Neural progenitor cell (in vitro differentiated cells): ENCODE measurements around the gene C3orf22. TPM values are rescaled to one million over a fixed set of nuclear protein-coding genes. Genes with fewer than 3 reads are reported as not detected.

Experiments used
- DNase-seq: peaks from one replicate; pipeline ENCODE4 v3.0.0-alpha.2; 2016; ENCODE audit warnings: low spot score
- H2AFZ ChIP-seq: fragments of 200-600 bp; sonication (generic); replicated peaks from 2 replicates; pipeline ENCODE4 v1.6.1; 2016; ENCODE audit warnings: antibody characterized with exemption
- H3F3A ChIP-seq: fragments of 200-600 bp; sonication (generic); 2 replicates; pipeline ENCODE4 v1.6.1; 2016; ENCODE audit warnings: antibody characterized with exemption, low read depth
- H3K27ac ChIP-seq: fragments of 200-600 bp; sonication (generic); 2 replicates; pipeline ENCODE4 v1.5.1; 2016; ENCODE audit warnings: mild to moderate bottlenecking
- H3K27me3 ChIP-seq: fragments of 200-600 bp; sonication (generic); 2 replicates; pipeline ENCODE4 v1.6.1; 2016; ENCODE audit warnings: mild to moderate bottlenecking, moderate library complexity
- H3K36me3 ChIP-seq: fragments of 200-600 bp; sonication (generic); 2 replicates; pipeline ENCODE4 v1.5.1; 2016
- H3K4me1 ChIP-seq: fragments of 200-600 bp; sonication (generic); 2 replicates; pipeline ENCODE4 v1.6.1; 2016; ENCODE audit warnings: mixed run types
- H3K4me2 ChIP-seq: fragments of 200-600 bp; sonication (generic); 2 replicates; pipeline ENCODE4 v1.6.1; 2016
- H3K4me3 ChIP-seq: fragments of 200-600 bp; sonication (generic); 2 replicates; pipeline ENCODE4 v1.5.1; 2016
- H3K79me2 ChIP-seq: fragments of 200-600 bp; sonication (generic); 2 replicates; pipeline ENCODE4 v1.6.1; 2016; ENCODE audit warnings: low read depth
- H3K9ac ChIP-seq: fragments of 200-600 bp; sonication (generic); 2 replicates; pipeline ENCODE4 v1.6.1; 2016
- H3K9me3 ChIP-seq: fragments of 200-600 bp; sonication (generic); 2 replicates; pipeline ENCODE4 v1.5.1; 2016; ENCODE audit warnings: low read depth
- H4K20me1 ChIP-seq: fragments of 200-600 bp; sonication (generic); 2 replicates; pipeline ENCODE4 v1.6.1; 2016; ENCODE audit warnings: low read depth
- H3K27ac Mint-ChIP-seq: 3 replicates; pipeline ENCODE4 v1.8.0; 2021; ENCODE audit warnings: mixed read lengths
- H3K27me3 Mint-ChIP-seq: 2 replicates; pipeline ENCODE4 v1.8.0; 2022; ENCODE audit warnings: low read depth, mild to moderate bottlenecking, inconsistent platforms, moderate library complexity, mixed read lengths; ENCODE audit not compliant: insufficient read depth
- H3K36me3 Mint-ChIP-seq: 3 replicates; pipeline ENCODE4 v1.8.0; 2021; ENCODE audit warnings: mixed read lengths
- H3K4me1 Mint-ChIP-seq: 3 replicates; pipeline ENCODE4 v1.8.0; 2021; ENCODE audit warnings: mixed read lengths
- H3K4me3 Mint-ChIP-seq: 3 replicates; pipeline ENCODE4 v1.8.0; 2021; ENCODE audit warnings: mild to moderate bottlenecking, moderate library complexity, mixed read lengths
- H3K9me3 Mint-ChIP-seq: 3 replicates; pipeline ENCODE4 v1.8.0; 2020; ENCODE audit warnings: mixed read lengths
- CTCF ChIP-seq: fragments of 200-600 bp; sonication (generic); IDR thresholded peaks from 2 replicates; pipeline ENCODE4 v1.5.1; 2017; ENCODE audit warnings: antibody characterized with exemption, mild to moderate bottlenecking
- EZH2 ChIP-seq: fragments of 200-600 bp; sonication (generic); IDR thresholded peaks from 2 replicates; pipeline ENCODE4 v1.6.1; 2017; ENCODE audit warnings: antibody characterized with exemption, mild to moderate bottlenecking, moderate library complexity
- EZH2phosphoT487 ChIP-seq: fragments of 200-600 bp; sonication (generic); IDR thresholded peaks from 2 replicates; pipeline ENCODE4 v1.6.1; 2017; ENCODE audit warnings: antibody characterized with exemption
- total RNA-seq: library from RNA; depleted of rRNA; stranded (reverse); fragments of >200 nt; gene quantifications from 2 replicates; pipeline ENCODE4 v1.2.3, GENCODE V29; 2015; ENCODE audit warnings: low replicate concordance

The C3orf22 gene
- total RNA-seq, 1 donor from 2014 or later, result not detected

GRCh38 chr3:126548556-126549466 is 9.9 kb downstream of the C3orf22 start:
- Mint-ChIP-seq H3K4me3 (no peak overlapping the region), H3K4me1 (peaks cover 27% of the 10 kb centered on the region), H3K9me3 (no peaks in the 10 kb centered on the region), H3K27ac (peak overlapping the region; percentile 21), H3K27me3 (no peaks in the 10 kb centered on the region), H3K36me3 (no peaks in the 10 kb centered on the region)
- Histone ChIP-seq H3K9ac (no peak overlapping the region), H3K27ac (no peak overlapping the region), H3K4me3 (no peak overlapping the region), H3F3A (no peaks in the 10 kb centered on the region), H3K27me3 (no peaks in the 10 kb centered on the region), H3K4me1 (peaks cover 17% of the 10 kb centered on the region), H2AFZ (peak overlapping the region; percentile 74), H4K20me1 (no peaks in the 10 kb centered on the region), H3K79me2 (no peaks in the 10 kb centered on the region), H3K4me2 (peak overlapping the region; percentile 49), H3K36me3 (no peaks in the 10 kb centered on the region), H3K9me3 (no peaks in the 10 kb centered on the region)
- no peak for DNase-seq
- TF ChIP-seq EZH2phosphoT487, result no peak
- no peak for TF ChIP-seq CTCF
- no peak for TF ChIP-seq EZH2

GRCh38 chr3:126547721-126548120 is 11.0 kb downstream of the C3orf22 start:
- H3K9ac ChIP-seq, result no peak overlapping the region
- no peak for DNase-seq
- Mint-ChIP-seq H3K36me3 (no peaks in the 10 kb centered on the region), H3K27me3 (no peaks in the 10 kb centered on the region), H3K9me3 (no peaks in the 10 kb centered on the region), H3K4me3 (no peak overlapping the region), H3K27ac (no peak overlapping the region), H3K4me1 (peaks cover 27% of the 10 kb centered on the region)
- H3F3A ChIP-seq, result no peaks in the 10 kb centered on the region
- no peak overlapping the region for H3K4me2 ChIP-seq
- H3K36me3 ChIP-seq, result no peaks in the 10 kb centered on the region
- TF ChIP-seq EZH2phosphoT487 (no peak), CTCF (no peak), EZH2 (no peak)
- no peaks in the 10 kb centered on the region for H4K20me1 ChIP-seq
- H3K27me3 ChIP-seq, result no peaks in the 10 kb centered on the region
- peaks cover 17% of the 10 kb centered on the region for H3K4me1 ChIP-seq
- H3K4me3 ChIP-seq, result no peak overlapping the region
- no peaks in the 10 kb centered on the region for H3K9me3 ChIP-seq
- no peak overlapping the region for H2AFZ ChIP-seq
- no peaks in the 10 kb centered on the region for H3K79me2 ChIP-seq
- H3K27ac ChIP-seq, result no peak overlapping the region

GRCh38 chr3:126546549-126547239 is 12.0 kb downstream of the C3orf22 start:
- TF ChIP-seq CTCF, result no peak
- TF ChIP-seq EZH2, result no peak
- TF ChIP-seq EZH2phosphoT487, result no peak
- H3K27me3 ChIP-seq, result no peaks in the 10 kb centered on the region
- H3K4me1 Mint-ChIP-seq, result peaks cover 27% of the 10 kb centered on the region
- no peak overlapping the region for H3K4me2 ChIP-seq
- no peaks in the 10 kb centered on the region for H3K9me3 Mint-ChIP-seq
- H3K9ac ChIP-seq, result no peak overlapping the region
- H3K4me3 ChIP-seq, result no peak overlapping the region
- H3K27me3 Mint-ChIP-seq, result no peaks in the 10 kb centered on the region
- H3K9me3 ChIP-seq, result no peaks in the 10 kb centered on the region
- no peak overlapping the region for H3K27ac Mint-ChIP-seq
- no peak overlapping the region for H3K4me3 Mint-ChIP-seq
- H3K4me1 ChIP-seq, result peaks cover 17% of the 10 kb centered on the region
- H2AFZ ChIP-seq, result no peak overlapping the region
- no peak for DNase-seq
- no peaks in the 10 kb centered on the region for H3K36me3 Mint-ChIP-seq
- H4K20me1 ChIP-seq, result no peaks in the 10 kb centered on the region
- H3K79me2 ChIP-seq, result no peaks in the 10 kb centered on the region
- no peaks in the 10 kb centered on the region for H3K36me3 ChIP-seq
- H3F3A ChIP-seq, result no peaks in the 10 kb centered on the region
- H3K27ac ChIP-seq, result no peak overlapping the region
